ENCODE results near the gene TMEM86A. TPM values are rescaled to one million over a fixed set of nuclear protein-coding genes. Genes with fewer than 3 reads are reported as not detected.
"Not testable (repeated sequence)": the region's sequence is repeated elsewhere in the genome, so short reads cannot be mapped to it uniquely, and the experiment has no call there.

The TMEM86A gene
- total and polyA plus RNA-seq, 9 donors, result 1.5 to 3.4 (median 3.1) TPM

DNA sequence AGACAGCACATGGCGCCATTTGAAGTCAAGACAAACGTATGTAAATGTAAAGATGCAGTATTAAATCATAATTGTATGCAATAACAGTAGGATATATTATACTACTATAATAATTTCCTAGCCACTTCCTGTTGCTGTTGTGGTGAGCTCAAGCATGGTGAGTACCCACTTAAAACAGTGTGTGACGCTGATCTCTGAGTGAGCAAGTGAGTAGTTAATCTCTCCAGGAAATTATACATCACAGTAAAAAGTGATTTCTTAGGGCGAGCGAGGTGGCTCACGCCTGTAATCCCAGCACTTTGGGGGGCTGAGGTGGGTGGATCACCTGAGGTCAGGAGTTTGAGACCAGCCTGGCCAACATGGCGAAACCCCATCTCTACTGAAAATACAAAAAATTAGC lies 26.4 kb upstream of the TMEM86A start:
- WGBS (ENCODE audit: insufficient coverage), result no CpG with 5 or more reads among the region's 7 CpGs
- not testable (repeated sequence) for H3K4me3 ChIP-seq (ENCODE audit: low read length)

DNA sequence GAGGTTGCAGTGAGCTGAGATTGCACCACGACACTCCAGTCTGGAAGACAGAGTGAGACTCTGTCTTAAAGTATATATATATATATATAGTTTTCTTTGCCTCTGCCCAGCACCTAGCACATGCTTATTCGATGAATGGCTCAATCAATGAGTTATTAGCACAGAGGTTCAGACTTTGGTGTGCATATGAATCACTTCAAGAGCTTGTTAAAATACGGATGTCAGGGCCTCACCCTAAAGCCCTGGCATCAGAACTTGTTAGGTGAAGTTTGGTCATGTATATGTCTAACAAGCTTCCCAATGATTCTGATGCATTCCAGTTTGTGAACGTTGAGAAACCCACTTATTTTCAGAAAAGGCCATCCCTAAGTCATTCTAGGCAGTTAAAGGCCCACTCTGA lies 21.8 kb upstream of the TMEM86A start:
- H3K4me1 ChIP-seq (ENCODE audit: control insufficient read depth, insufficient read depth, low read length), result no peaks in the 10 kb centered on the region
- no peaks in the 10 kb centered on the region for H3K36me3 ChIP-seq (ENCODE audit: control insufficient read depth, insufficient read depth, low read length)
- H3K27ac ChIP-seq (ENCODE audit: low read length), result no peak overlapping the region
- no peak for DNase-seq
- H3K4me3 ChIP-seq (ENCODE audit: low read length), result no peak overlapping the region
- WGBS (ENCODE audit: insufficient coverage), result 83% methylated on average over 1 of the region's 4 CpGs
- no peaks in the 10 kb centered on the region for H3K9me3 ChIP-seq (replicated peaks; ENCODE audit: control insufficient read depth, low read depth, low read length)
- no peaks in the 10 kb centered on the region for H3K27me3 ChIP-seq (ENCODE audit: control insufficient read depth, insufficient read depth, low read length)

More for the DNA sequence above, 26.4 kb upstream of the TMEM86A start:
- not testable (repeated sequence) for H3K36me3 ChIP-seq (ENCODE audit: control insufficient read depth, insufficient read depth, low read length); DNase-seq; H3K9me3 ChIP-seq (replicated peaks; ENCODE audit: control insufficient read depth, low read depth, low read length); H3K27me3 ChIP-seq (ENCODE audit: control insufficient read depth, insufficient read depth, low read length); H3K4me1 ChIP-seq (ENCODE audit: control insufficient read depth, insufficient read depth, low read length); H3K27ac ChIP-seq (ENCODE audit: low read length)

DNA sequence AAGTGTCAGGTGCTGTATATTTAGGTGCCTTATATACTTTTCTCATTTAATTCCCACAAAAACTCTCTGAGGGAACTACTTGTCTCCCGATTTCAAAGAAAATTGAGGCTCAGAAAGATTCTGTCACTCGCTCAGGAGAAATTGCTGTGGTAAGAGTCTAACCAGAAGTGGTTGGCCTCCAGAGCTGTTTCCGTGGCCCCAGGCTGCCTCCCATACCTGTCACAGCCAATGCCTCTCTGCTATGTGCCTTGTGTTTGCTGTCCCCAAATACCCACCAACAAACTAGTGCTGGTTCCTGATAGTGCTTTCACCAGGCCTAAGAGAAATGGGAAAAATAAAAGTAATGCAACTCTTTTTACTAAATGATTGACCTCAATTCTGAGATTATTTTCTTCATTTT lies 21.0 kb upstream of the TMEM86A start:
- Histone ChIP-seq H3K9me3 (replicated peaks; ENCODE audit: control insufficient read depth, low read depth, low read length) (no peaks in the 10 kb centered on the region), H3K4me3 (ENCODE audit: low read length) (no peak overlapping the region), H3K27me3 (ENCODE audit: control insufficient read depth, insufficient read depth, low read length) (no peaks in the 10 kb centered on the region), H3K36me3 (ENCODE audit: control insufficient read depth, insufficient read depth, low read length) (no peaks in the 10 kb centered on the region), H3K27ac (ENCODE audit: low read length) (no peak overlapping the region), H3K4me1 (ENCODE audit: control insufficient read depth, insufficient read depth, low read length) (no peaks in the 10 kb centered on the region)
- DNase-seq, result no peak
- WGBS (ENCODE audit: insufficient coverage), result no CpG with 5 or more reads among the region's 3 CpGs

DNA sequence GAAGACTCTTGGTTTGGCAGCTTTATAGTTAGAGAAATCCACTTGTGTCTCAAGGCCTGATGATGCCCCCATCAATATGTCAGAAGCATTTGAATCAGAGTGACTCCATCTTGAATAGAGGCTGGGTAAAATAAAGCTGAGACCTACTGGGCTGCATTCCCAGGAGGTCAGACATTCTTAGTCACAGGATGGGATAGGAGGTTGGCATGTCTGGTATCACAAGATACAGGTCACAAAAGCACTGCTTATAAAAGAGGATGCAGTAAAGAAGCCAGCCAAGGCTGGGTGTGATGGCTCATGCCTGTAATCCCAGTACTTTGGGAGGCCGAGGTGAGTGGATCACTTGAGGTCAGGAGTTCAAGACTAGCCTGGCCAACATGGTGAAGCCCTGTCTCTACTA lies 16.6 kb upstream of the TMEM86A start:
- H3K27me3 ChIP-seq (ENCODE audit: control insufficient read depth, insufficient read depth, low read length); H3K4me3 ChIP-seq (ENCODE audit: low read length); H3K36me3 ChIP-seq (ENCODE audit: control insufficient read depth, insufficient read depth, low read length); DNase-seq; H3K4me1 ChIP-seq (ENCODE audit: control insufficient read depth, insufficient read depth, low read length); H3K9me3 ChIP-seq (replicated peaks; ENCODE audit: control insufficient read depth, low read depth, low read length); H3K27ac ChIP-seq (ENCODE audit: low read length): not testable (repeated sequence)
- WGBS (ENCODE audit: insufficient coverage), result 80% methylated on average over 1 of the region's 1 CpG

DNA sequence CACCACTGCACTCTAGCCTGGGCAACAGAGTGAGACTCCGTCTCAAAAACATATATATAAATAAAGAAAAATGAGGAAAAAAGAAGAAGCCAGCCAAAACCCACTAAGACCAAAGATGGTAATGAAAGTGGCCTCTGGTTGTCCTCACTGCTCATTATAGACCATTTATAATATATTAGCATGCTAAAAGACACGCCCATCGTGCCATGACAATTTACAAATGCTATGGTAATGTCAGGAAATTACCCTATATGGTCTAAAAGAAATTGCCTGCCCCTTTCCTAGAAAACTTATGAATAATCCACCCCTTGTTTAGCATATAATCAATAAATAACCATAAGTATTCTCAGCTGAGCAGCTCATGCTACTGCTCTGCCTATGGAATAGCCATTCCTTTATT lies 16.1 kb upstream of the TMEM86A start:
- no peaks in the 10 kb centered on the region for H3K9me3 ChIP-seq (replicated peaks; ENCODE audit: control insufficient read depth, low read depth, low read length)
- H3K36me3 ChIP-seq (ENCODE audit: control insufficient read depth, insufficient read depth, low read length), result no peaks in the 10 kb centered on the region
- no peak overlapping the region for H3K4me3 ChIP-seq (ENCODE audit: low read length)
- no peaks in the 10 kb centered on the region for H3K4me1 ChIP-seq (ENCODE audit: control insufficient read depth, insufficient read depth, low read length)
- WGBS (ENCODE audit: insufficient coverage), result no CpG with 5 or more reads among the region's 3 CpGs
- no peak for DNase-seq
- no peaks in the 10 kb centered on the region for H3K27me3 ChIP-seq (ENCODE audit: control insufficient read depth, insufficient read depth, low read length)
- H3K27ac ChIP-seq (ENCODE audit: low read length), result no peak overlapping the region

- Histone ChIP-seq H3K9me3 (replicated peaks; ENCODE audit: control insufficient read depth, low read depth, low read length) (no peaks in the 10 kb centered on the region), H3K27me3 (ENCODE audit: control insufficient read depth, insufficient read depth, low read length) (no peaks in the 10 kb centered on the region), H3K27ac (ENCODE audit: low read length) (no peak overlapping the region), H3K36me3 (ENCODE audit: control insufficient read depth, insufficient read depth, low read length) (no peaks in the 10 kb centered on the region), H3K4me3 (ENCODE audit: low read length) (no peak overlapping the region), H3K4me1 (ENCODE audit: control insufficient read depth, insufficient read depth, low read length) (no peaks in the 10 kb centered on the region)
- no CpG with 5 or more reads among the region's 1 CpG for WGBS (ENCODE audit: insufficient coverage)
- DNase-seq, result no peak
These were observed 14.3 kb upstream of the TMEM86A start for GRCh38 chr11:18684267-18684666.

GRCh38 chr11:18691467-18692140 lies 7.0 kb upstream of the TMEM86A start:
- not testable (repeated sequence) for H3K4me1 ChIP-seq (ENCODE audit: control insufficient read depth, insufficient read depth, low read length); H3K27me3 ChIP-seq (ENCODE audit: control insufficient read depth, insufficient read depth, low read length); H3K4me3 ChIP-seq (ENCODE audit: low read length); H3K36me3 ChIP-seq (ENCODE audit: control insufficient read depth, insufficient read depth, low read length); H3K9me3 ChIP-seq (replicated peaks; ENCODE audit: control insufficient read depth, low read depth, low read length); DNase-seq; H3K27ac ChIP-seq (ENCODE audit: low read length)
- WGBS (ENCODE audit: insufficient coverage), result no CpG with 5 or more reads among the region's 4 CpGs

GRCh38 chr11:18692941-18693760 lies 5.4 kb upstream of the TMEM86A start:
- no peaks in the 10 kb centered on the region for H3K36me3 ChIP-seq (ENCODE audit: control insufficient read depth, insufficient read depth, low read length)
- no peaks in the 10 kb centered on the region for H3K27me3 ChIP-seq (ENCODE audit: control insufficient read depth, insufficient read depth, low read length)
- H3K4me3 ChIP-seq (ENCODE audit: low read length), result no peak overlapping the region
- no peaks in the 10 kb centered on the region for H3K9me3 ChIP-seq (replicated peaks; ENCODE audit: control insufficient read depth, low read depth, low read length)
- H3K27ac ChIP-seq (ENCODE audit: low read length), result no peak overlapping the region
- DNase-seq, result no peak
- H3K4me1 ChIP-seq (ENCODE audit: control insufficient read depth, insufficient read depth, low read length), result peaks cover 8% of the 10 kb centered on the region
- 31% methylated on average over 5 of the region's 9 CpGs for WGBS (ENCODE audit: insufficient coverage)

GRCh38 chr11:18696638-18697225 lies 1.8 kb upstream of the TMEM86A start:
- H3K36me3 ChIP-seq (ENCODE audit: control insufficient read depth, insufficient read depth, low read length), result no peaks in the 10 kb centered on the region
- H3K9me3 ChIP-seq (replicated peaks; ENCODE audit: control insufficient read depth, low read depth, low read length), result no peaks in the 10 kb centered on the region
- no peak overlapping the region for H3K4me3 ChIP-seq (ENCODE audit: low read length)
- H3K27ac ChIP-seq (ENCODE audit: low read length), result no peak overlapping the region
- no peaks in the 10 kb centered on the region for H3K27me3 ChIP-seq (ENCODE audit: control insufficient read depth, insufficient read depth, low read length)
- WGBS (ENCODE audit: insufficient coverage), result no CpG with 5 or more reads among the region's 2 CpGs
- DNase-seq, result no peak
- H3K4me1 ChIP-seq (ENCODE audit: control insufficient read depth, insufficient read depth, low read length), result peaks cover 29% of the 10 kb centered on the region

DNA sequence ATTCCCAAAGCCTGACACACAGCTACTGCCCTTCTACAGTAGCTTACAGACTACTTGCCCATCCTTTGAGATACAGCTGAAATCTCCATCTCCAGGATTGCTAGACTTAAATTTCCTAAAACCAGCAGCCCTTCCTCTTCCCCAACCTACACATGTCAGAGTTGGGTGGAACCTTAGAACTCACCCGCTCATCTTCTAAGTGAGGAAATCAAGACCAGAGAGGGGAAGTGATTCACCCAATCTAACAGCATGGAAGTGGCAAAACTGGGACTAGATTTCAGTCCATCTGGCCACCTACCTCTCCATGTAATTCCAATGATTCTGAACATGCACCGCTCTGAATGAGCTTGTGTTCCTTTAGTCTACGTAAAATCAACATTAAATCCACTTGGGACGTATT lies 1.0 kb upstream of the TMEM86A start:
- no peak for DNase-seq
- Histone ChIP-seq H3K27me3 (ENCODE audit: control insufficient read depth, insufficient read depth, low read length) (no peaks in the 10 kb centered on the region), H3K36me3 (ENCODE audit: control insufficient read depth, insufficient read depth, low read length) (no peaks in the 10 kb centered on the region), H3K9me3 (replicated peaks; ENCODE audit: control insufficient read depth, low read depth, low read length) (no peaks in the 10 kb centered on the region), H3K27ac (ENCODE audit: low read length) (no peak overlapping the region), H3K4me1 (ENCODE audit: control insufficient read depth, insufficient read depth, low read length) (peaks cover 29% of the 10 kb centered on the region), H3K4me3 (ENCODE audit: low read length) (no peak overlapping the region)
- WGBS (ENCODE audit: insufficient coverage), result 67% methylated on average over 1 of the region's 4 CpGs

Measured in muscle of leg (tissue), 11 donors.